NCI-H2196 (cell line): ENCODE data around the gene MAML2.

ENCODE experiments used
- DNase-seq: peaks from one replicate; lab custom pipeline; 2025; ENCODE audit not compliant: unreplicated experiment; lab: John Stamatoyannopoulos, UW

Gene MAML2

DNA sequence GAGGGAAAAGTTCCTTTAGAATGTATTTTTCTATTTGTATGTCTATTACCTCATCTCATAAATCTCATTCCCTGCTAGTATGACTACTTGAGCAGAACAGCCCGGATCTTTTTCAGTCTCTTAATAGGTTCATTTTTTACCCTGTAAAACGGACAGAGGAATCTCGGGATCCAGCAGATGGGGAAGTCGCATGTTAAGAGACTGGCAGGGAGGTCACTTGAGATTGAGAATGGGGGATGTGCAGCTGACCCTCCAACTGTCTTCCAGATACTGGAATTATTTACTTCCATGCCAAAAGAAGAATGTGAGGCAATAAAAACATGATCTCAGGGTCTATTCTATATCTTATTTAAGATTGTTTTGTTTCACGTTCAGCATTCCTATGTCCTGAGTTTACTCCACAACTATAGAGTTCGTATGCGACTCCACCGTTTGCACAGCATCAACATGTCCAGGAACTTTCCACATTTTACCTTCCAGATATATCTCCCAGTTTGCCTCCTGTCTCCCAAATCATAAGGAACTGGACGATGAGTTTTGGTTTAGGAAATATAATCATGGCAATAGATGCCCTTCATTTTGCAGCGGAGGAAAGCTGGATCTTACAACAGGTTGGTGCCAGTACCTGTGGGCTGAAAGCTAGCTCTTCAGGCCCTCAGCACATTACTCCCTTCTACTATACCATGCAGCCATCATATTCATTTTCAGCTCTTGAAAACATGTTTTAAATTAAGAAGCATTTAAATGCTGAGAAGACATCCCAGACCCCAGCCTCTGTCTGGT lies 181.5 kb downstream of the MAML2 start:
- DNase-seq: no peak

GRCh38 chr11:96160732-96161306 lies 182.2 kb downstream of the MAML2 start:
- no peak for DNase-seq

DNA sequence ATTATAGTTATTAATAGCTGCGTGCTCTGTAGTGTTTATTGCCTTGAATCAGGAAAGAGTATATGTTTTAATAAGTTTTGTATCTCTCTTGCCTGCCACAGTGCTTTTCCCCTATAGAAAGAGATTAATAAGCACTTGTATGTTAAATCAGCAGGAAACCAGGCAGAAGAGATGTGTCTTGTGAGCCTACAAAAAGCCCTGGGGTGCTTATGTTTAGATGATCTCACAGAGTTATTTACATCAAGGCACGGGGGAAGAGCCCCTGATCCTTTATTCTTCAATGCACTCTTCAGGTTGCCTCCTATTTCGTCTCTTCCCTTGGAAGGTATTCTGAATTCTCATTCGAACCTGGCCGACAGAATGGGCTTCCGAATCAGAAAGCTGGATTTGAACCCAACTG lies 183.0 kb downstream of the MAML2 start:
- DNase-seq: no peak

GRCh38 chr11:96158126-96158525 lies 184.9 kb downstream of the MAML2 start:
- DNase-seq: no peak

GRCh38 chr11:96157517-96157873 lies 185.5 kb downstream of the MAML2 start:
- DNase-seq: no peak

- DNase-seq: no peak
Measured at GRCh38 chr11:96156379-96156722, 186.6 kb downstream of the MAML2 start.

GRCh38 chr11:96155627-96156378 lies 187.2 kb downstream of the MAML2 start:
- no peak for DNase-seq

DNA sequence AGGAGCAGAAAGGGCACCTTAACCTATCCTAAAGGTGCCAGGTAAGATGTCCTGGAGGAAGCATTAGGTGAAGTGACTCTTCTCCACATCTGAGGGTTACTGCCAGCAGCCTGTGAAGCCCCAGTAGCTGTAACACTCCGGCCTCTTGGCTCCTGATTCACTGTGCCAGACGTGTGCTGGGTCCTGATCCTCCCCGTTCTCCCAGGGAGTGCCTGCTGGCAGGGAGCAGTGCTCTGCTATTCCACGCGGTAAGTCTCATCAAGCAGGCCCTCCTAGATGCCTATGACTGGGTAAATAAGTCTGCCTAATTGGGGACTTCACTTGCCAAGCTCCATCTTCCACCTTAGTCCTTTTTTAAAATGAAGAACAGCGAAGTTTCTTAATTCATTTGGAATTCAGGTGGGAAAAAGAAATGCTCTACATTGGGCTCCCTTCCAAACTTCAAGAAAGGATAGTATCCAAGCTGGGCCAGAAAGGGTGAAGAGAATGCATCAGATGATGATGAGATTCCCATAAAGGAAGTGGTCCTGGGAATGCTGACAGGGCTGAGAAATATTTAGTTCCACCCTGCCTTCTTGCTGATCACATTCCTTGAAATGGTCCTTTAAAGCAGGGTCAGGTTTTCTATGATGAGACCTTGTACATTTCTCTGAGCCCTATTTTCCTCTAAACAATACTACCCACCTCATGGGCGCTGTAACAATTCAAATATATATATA lies 188.0 kb downstream of the MAML2 start:
- DNase-seq: no peak

DNA sequence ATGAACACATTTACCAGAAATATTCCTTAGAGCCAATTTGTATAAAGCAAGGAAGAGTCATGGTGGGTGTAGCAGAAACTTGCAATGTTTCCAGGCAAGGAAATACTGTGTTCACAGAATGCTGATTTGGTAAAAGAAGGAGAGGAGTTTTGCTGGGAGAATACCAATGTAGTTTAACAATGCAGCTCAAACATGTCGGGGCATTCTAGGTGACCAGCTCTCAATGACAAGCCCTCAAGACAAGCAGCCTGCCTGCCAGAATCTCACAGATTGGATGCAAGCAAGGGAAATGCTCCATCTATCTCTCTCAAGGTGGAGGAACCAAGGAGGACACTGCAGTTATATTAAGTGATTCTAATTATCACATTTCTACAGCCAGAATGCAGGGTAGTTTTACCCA lies 190.4 kb downstream of the MAML2 start:
- DNase-seq: no peak

- no peak for DNase-seq
Measured at GRCh38 chr11:96151501-96151900, 191.5 kb downstream of the MAML2 start.

GRCh38 chr11:96150609-96151008 lies 192.4 kb downstream of the MAML2 start:
- DNase-seq: no peak

GRCh38 chr11:96149743-96150555 lies 193.0 kb downstream of the MAML2 start:
- DNase-seq: no peak

- DNase-seq: no peak
Measured at GRCh38 chr11:96147906-96148486, 195.0 kb downstream of the MAML2 start.

DNA sequence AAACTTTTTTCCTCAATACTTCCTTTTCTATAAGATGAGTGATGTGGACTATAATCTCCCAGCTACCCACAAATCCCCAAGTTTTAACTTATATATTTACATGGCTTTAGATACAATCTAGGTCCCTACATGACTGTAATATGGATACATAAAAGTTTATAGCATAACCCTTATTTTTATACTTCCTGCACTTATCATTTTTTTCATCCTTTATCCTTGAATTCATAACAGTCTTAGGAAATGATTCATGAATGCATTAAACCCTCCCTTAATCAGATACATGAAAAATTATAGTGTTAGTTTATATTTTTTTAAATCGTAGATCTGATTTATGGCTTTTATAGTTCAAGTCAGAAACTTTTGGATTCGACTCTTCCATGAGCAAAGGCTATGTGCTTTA lies 195.8 kb downstream of the MAML2 start:
- no peak for DNase-seq

GRCh38 chr11:96146765-96147164 lies 196.2 kb downstream of the MAML2 start:
- DNase-seq: no peak

- DNase-seq: no peak
Measured at GRCh38 chr11:96145163-96145585, 197.8 kb downstream of the MAML2 start.

GRCh38 chr11:96144553-96144952 lies 198.4 kb downstream of the MAML2 start:
- DNase-seq: no peak

DNA sequence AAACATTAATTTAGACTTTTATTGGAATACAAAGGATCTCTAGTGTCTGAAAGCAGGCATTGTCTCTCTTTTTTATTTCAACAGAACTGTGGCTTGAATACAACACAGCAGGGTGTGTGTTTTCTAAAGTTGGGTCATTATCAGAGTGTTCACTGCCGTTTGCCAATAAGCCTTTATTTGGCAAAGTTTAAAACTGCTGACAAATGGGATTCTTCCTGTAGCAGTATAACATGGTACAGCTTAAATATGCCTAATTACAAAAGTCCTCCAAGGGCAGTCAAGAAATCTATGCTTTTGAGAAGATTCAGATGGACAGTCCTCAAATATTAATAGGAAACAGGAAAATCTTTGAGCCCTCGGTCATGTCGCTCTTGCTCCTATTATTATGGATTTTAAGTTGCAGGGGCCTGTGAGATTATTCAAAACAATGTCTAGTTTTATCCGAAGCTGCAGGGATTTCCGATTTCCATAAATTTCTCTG lies 199.9 kb downstream of the MAML2 start:
- no peak for DNase-seq

DNA sequence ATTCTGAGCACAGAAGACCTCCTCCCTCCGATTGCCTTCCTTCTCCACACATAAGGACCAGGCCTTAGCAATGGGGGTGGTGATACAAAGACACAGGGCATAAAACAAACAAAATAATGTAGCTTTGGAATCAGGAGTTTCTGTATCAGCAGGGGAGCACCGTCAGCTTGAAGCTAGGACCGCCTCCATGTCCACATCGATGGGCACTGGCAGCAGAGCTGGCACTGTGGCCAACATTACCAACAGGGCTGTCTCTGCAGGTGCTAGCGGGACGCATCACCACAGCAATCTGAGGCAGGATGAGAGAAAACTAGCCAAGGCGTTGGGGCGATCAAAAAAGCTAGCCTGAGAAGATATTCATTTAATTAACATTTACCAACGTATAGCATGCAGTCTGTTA lies 201.4 kb downstream of the MAML2 start:
- no peak for DNase-seq

DNA sequence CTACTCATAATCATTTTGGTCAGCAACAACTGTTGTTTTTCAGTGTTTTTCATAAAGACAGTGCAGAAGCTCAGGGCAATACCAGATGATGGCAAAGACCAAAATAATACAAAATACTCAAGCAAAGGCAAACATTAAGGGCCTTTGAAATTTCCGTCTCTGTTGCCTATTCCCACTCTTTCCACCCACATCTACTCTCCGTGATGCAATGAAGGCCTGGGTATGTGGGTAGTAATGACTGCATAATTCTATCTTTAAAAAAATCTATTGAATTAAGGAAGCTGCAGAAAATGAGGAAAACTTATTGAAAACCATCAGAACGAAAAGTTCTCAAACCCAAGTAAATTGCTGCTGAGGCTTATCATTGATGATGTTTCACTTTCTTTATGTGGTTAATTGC lies 203.3 kb downstream of the MAML2 start:
- no peak for DNase-seq
